Fibroblast of lung (primary cell): ENCODE measurements around the gene ABHD3. TPM values are rescaled to one million over a fixed set of nuclear protein-coding genes. Genes with fewer than 3 reads are reported as not detected.

Source experiments
- DNase-seq, 2 donors: peaks; one replicate each; pipeline versions ENCODE4 v3.0.0 to v3.0.0-alpha.2; 2010; ENCODE audit warnings: low read depth in 2 of 2
- H2AFZ ChIP-seq: 2 replicates; pipeline ENCODE4 v1.5.1; 2012; ENCODE audit warnings: low read length, control low read depth, inconsistent platforms
- H3K27ac ChIP-seq: 2 replicates; pipeline ENCODE4 v1.5.1; 2011; ENCODE audit warnings: low read length, control low read depth; ENCODE audit not compliant: insufficient read depth
- H3K27me3 ChIP-seq: 2 replicates; pipeline ENCODE4 v1.5.1; 2011; ENCODE audit warnings: mild to moderate bottlenecking, low read length; ENCODE audit not compliant: control insufficient read depth, insufficient read depth
- H3K36me3 ChIP-seq: 2 replicates; pipeline ENCODE4 v1.5.1; 2011; ENCODE audit warnings: low read length; ENCODE audit not compliant: control insufficient read depth, insufficient read depth
- H3K4me1 ChIP-seq: 2 replicates; pipeline ENCODE4 v1.5.1; 2011; ENCODE audit warnings: low read length; ENCODE audit not compliant: control insufficient read depth, insufficient read depth; ENCODE audit errors: extremely low read depth
- H3K4me2 ChIP-seq: 2 replicates; pipeline ENCODE4 v1.5.1; 2011; ENCODE audit warnings: low read length, control low read depth; ENCODE audit not compliant: insufficient read depth; ENCODE audit errors: extremely low read depth
- H3K4me3 ChIP-seq, 4 experiments: fragments of 200-600 bp in 1 of 4; sonication (generic) in 1 of 4; replicated peaks in 1 of 4; 2 replicates each; pipeline ENCODE4 v1.5.1; 2011 to 2016; ENCODE audit warnings: low read length in 4 of 4, low read depth in 3 of 4, mild to moderate bottlenecking in 3 of 4, control low read depth in 2 of 4, inconsistent platforms in 1 of 4, mixed read lengths in 1 of 4; ENCODE audit not compliant: insufficient read depth in 1 of 4; ENCODE audit errors: control extremely low read depth in 1 of 4
- H3K79me2 ChIP-seq: 2 replicates; pipeline ENCODE4 v1.5.1; 2012; ENCODE audit warnings: mild to moderate bottlenecking, low read length, inconsistent platforms; ENCODE audit not compliant: control insufficient read depth, insufficient read depth
- H3K9ac ChIP-seq: 2 replicates; pipeline ENCODE4 v1.5.1; 2011; ENCODE audit warnings: mild to moderate bottlenecking, low read length, control low read depth; ENCODE audit not compliant: insufficient read depth
- H3K9me3 ChIP-seq: 2 replicates; pipeline ENCODE4 v1.5.1; 2012; ENCODE audit warnings: low read depth, low read length; ENCODE audit not compliant: control insufficient read depth, insufficient read depth
- H4K20me1 ChIP-seq: 2 replicates; pipeline ENCODE4 v1.5.1; 2011; ENCODE audit warnings: low read length; ENCODE audit not compliant: control insufficient read depth, insufficient read depth; ENCODE audit errors: extremely low read depth
- EZH2 ChIP-seq: IDR thresholded peaks from 2 replicates; pipeline ENCODE4 v1.5.1; 2012; ENCODE audit warnings: low read length, control low read depth, mild to moderate bottlenecking; ENCODE audit errors: missing control alignments
- polyA plus RNA-seq, 2 donors: library from polyadenylated mRNA; depleted of rRNA in 1 of 2; stranded (reverse) in 1 of 2; unstranded in 1 of 2; fragments of >200 nt; gene quantifications; 2 replicates each; pipeline ENCODE4 v1.2.1, GENCODE V29; 2011 to 2012; ENCODE audit warnings: missing spikeins in 1 of 2
- total RNA-seq: library from RNA; depleted of rRNA; stranded (reverse); fragments of >200 nt; gene quantifications from 2 replicates; pipeline ENCODE4 v1.2.1, GENCODE V29; 2014
- TF ChIP-seq, protein P1 (sequence below), 2 donors: IDR thresholded peaks in 1 of 2; conservative IDR thresholded peaks in 1 of 2; 1 replicate in 1 of 2; 2 replicates in 1 of 2; pipeline ENCODE4 v1.5.1; 2011 to 2012; ENCODE audit warnings: low read length in 2 of 2, control low read depth in 1 of 2, inconsistent platforms in 1 of 2, low read depth in 1 of 2, mild to moderate bottlenecking in 1 of 2

The ABHD3 gene
- total and polyA plus RNA-seq, 2 donors (not counting 1 experiment from before 2014, with no cell fraction given), result 6.3 to 17.0 TPM

DNA sequence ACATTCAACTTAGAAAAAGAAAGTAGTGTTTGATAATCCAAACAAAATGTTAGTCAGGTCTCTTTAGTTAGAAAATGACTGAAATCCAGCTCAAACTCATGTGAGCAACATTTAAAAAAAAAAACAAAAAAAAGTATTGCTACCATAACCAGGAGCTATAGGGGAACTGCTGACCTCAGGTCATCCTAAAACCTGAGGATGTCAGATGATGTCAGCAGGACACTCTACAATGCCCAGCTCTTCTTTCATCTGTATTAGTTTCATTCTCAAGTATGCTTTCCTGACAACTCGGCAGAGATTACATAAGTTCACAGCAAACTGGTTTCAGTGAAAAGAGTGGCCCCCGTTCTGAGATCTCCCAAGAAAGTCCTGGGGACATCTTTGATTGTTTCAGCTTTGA, 99.9 kb downstream of the ABHD3 start:
- Histone ChIP-seq H3K9ac (no peak overlapping the region), H4K20me1 (no peaks in the 10 kb centered on the region), H3K9me3 (no peaks in the 10 kb centered on the region), H3K27me3 (no peaks in the 10 kb centered on the region), H3K4me3 (peak overlapping the region in 2 of 4 experiments; percentile 14 to 19), H3K79me2 (peaks cover 7% of the 10 kb centered on the region), H3K36me3 (no peaks in the 10 kb centered on the region), H2AFZ (peak overlapping the region; percentile 79), H3K4me1 (no peaks in the 10 kb centered on the region), H3K4me2 (peak overlapping the region; percentile 87), H3K27ac (no peak overlapping the region)
- no peak for DNase-seq
- no peak for TF ChIP-seq EZH2
- TF ChIP-seq, protein P1, sequence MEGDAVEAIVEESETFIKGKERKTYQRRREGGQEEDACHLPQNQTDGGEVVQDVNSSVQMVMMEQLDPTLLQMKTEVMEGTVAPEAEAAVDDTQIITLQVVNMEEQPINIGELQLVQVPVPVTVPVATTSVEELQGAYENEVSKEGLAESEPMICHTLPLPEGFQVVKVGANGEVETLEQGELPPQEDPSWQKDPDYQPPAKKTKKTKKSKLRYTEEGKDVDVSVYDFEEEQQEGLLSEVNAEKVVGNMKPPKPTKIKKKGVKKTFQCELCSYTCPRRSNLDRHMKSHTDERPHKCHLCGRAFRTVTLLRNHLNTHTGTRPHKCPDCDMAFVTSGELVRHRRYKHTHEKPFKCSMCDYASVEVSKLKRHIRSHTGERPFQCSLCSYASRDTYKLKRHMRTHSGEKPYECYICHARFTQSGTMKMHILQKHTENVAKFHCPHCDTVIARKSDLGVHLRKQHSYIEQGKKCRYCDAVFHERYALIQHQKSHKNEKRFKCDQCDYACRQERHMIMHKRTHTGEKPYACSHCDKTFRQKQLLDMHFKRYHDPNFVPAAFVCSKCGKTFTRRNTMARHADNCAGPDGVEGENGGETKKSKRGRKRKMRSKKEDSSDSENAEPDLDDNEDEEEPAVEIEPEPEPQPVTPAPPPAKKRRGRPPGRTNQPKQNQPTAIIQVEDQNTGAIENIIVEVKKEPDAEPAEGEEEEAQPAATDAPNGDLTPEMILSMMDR (conservative IDR thresholded peaks at IDR 0.05 in 1 of 2, IDR thresholded peaks at IDR 0.05 in 1 of 2; ENCODE audit: low read depth in 1 of 2, low read length in 2 of 2), result no peak

DNA sequence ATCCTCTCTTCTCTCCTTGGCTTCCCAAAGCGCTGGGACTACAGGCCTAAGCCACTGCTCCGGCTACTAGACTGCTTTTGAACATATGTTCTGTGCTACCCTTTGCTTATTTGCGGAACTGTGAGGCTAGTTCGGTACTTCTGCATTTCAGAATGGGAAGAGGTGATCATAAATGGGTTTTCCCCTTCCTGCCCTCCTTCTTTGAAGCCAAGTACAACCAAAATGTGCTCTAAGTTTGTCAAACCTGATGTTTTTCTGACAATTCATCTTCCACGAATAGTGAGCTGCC, 102.3 kb downstream of the ABHD3 start:
- Histone ChIP-seq H3K9me3 (no peaks in the 10 kb centered on the region), H3K4me2 (no peak overlapping the region), H2AFZ (no peak overlapping the region), H3K9ac (no peak overlapping the region), H3K79me2 (peaks cover 21% of the 10 kb centered on the region), H3K4me1 (peaks cover 4% of the 10 kb centered on the region), H4K20me1 (no peaks in the 10 kb centered on the region), H3K27me3 (no peaks in the 10 kb centered on the region), H3K27ac (no peak overlapping the region), H3K36me3 (no peaks in the 10 kb centered on the region), H3K4me3 (no peak overlapping the region)
- no peak for TF ChIP-seq EZH2
- TF ChIP-seq, protein P1 (conservative IDR thresholded peaks at IDR 0.05 in 1 of 2, IDR thresholded peaks at IDR 0.05 in 1 of 2; ENCODE audit: low read depth in 1 of 2, low read length in 2 of 2), result no peak
- no peak for DNase-seq

Other genes starting within 250 kb of the ABHD3 start
- gene ESCO1, start 104.1 kb downstream of the ABHD3 start, total RNA-seq, result 12.6 and 14.2 TPM in 2 replicates
- 5.2 and 8.5 TPM in 2 replicates for gene ESCO1, start 104.1 kb downstream of the ABHD3 start, polyA plus RNA-seq
- 9.2 and 10.2 TPM in 2 replicates for gene SNRPD1, start 92.5 kb downstream of the ABHD3 start, total RNA-seq
- gene SNRPD1, start 92.5 kb downstream of the ABHD3 start, polyA plus RNA-seq, result 26.2 and 41.4 TPM in 2 replicates
- gene MIB1, start 36.0 kb upstream of the ABHD3 start, total RNA-seq, result 49.8 and 51.0 TPM in 2 replicates
- 14.2 and 22.3 TPM in 2 replicates for gene MIB1, start 36.0 kb upstream of the ABHD3 start, polyA plus RNA-seq